Measurements from ENCODE around the gene SYT7. TPM values are rescaled to one million over a fixed set of nuclear protein-coding genes. Genes with fewer than 3 reads are reported as not detected.

SYT7 gene
- polyA plus RNA-seq, 1 experiment = 0.45 TPM

DNA sequence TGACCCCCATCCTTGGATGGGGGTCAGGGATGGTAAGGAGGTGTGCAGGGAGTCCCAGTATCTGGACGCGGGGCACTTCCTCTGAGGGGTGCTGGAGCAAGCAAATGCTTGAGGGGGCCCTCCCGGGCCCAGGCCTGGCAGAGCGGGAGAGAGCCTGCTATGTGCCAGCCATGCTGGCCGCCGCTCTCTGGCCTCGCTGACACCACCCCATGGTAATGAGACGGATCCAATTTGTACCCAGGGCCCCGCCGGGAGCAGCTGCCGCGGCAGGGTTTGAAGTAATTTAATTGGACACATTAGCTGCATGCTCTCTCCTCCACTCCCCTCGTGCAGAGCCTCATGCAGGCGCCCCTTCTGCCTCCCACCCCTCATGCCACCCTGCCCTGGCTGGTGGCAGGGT, 6.3 kb downstream of the SYT7 start:
- peaks cover 62% of the 10 kb centered on the region for H3K27me3 ChIP-seq (ENCODE audit: control insufficient read depth, insufficient read depth, low read length)
- H3K4me3 ChIP-seq (ENCODE audit: low read depth, low read length) = no peak overlapping the region
- TF ChIP-seq, protein P1, sequence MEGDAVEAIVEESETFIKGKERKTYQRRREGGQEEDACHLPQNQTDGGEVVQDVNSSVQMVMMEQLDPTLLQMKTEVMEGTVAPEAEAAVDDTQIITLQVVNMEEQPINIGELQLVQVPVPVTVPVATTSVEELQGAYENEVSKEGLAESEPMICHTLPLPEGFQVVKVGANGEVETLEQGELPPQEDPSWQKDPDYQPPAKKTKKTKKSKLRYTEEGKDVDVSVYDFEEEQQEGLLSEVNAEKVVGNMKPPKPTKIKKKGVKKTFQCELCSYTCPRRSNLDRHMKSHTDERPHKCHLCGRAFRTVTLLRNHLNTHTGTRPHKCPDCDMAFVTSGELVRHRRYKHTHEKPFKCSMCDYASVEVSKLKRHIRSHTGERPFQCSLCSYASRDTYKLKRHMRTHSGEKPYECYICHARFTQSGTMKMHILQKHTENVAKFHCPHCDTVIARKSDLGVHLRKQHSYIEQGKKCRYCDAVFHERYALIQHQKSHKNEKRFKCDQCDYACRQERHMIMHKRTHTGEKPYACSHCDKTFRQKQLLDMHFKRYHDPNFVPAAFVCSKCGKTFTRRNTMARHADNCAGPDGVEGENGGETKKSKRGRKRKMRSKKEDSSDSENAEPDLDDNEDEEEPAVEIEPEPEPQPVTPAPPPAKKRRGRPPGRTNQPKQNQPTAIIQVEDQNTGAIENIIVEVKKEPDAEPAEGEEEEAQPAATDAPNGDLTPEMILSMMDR (IDR thresholded peaks at IDR 0.05; ENCODE audit: low read depth, low read length) = no peak
- ChIA-PET POLR2A (no interaction called here), CTCF (interaction anchor here (1.7 kb wide), 1 partner anchor 58 kb away, joined by 4 read pairs; no protein-coding TSS in a partner anchor)
- DNase-seq (ENCODE audit: low read depth, low spot score) = no peak
- H3K9me3 ChIP-seq (ENCODE audit: control insufficient read depth, insufficient read depth, low read length) = no peaks in the 10 kb centered on the region
- H3K27ac ChIP-seq (ENCODE audit: low read depth, low read length) = no peak overlapping the region

DNA sequence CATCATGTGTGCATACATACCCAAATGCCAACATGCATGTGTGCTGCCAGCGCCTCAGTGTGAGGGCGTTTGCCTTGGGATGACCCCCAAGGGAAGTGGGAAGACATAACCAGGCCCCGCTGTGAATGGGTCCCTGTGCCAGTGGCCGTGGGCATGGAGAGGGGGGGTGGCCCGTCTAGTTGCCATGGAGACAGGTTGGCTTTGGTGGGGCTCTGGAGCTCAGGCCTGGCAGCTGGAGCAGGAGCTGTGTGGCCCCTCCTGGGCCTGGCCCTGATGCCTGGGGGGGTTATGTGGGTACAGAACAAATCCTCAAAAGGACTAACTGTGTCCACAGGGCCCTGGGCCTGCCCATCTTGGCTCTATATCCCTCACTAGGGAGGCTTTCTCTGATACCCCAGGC, 8.0 kb downstream of the SYT7 start:
- Histone ChIP-seq H3K27me3 (ENCODE audit: control insufficient read depth, insufficient read depth, low read length) (peaks cover 55% of the 10 kb centered on the region), H3K9me3 (ENCODE audit: control insufficient read depth, insufficient read depth, low read length) (no peaks in the 10 kb centered on the region), H3K27ac (ENCODE audit: low read depth, low read length) (no peak overlapping the region), H3K4me3 (ENCODE audit: low read depth, low read length) (no peak overlapping the region)
- CTCF ChIA-PET = no interaction called here
- POLR2A ChIA-PET = no interaction called here
- TF ChIP-seq, protein P1 (IDR thresholded peaks at IDR 0.05; ENCODE audit: low read depth, low read length) = no peak
- no peak for DNase-seq (ENCODE audit: low read depth, low spot score)

DNA sequence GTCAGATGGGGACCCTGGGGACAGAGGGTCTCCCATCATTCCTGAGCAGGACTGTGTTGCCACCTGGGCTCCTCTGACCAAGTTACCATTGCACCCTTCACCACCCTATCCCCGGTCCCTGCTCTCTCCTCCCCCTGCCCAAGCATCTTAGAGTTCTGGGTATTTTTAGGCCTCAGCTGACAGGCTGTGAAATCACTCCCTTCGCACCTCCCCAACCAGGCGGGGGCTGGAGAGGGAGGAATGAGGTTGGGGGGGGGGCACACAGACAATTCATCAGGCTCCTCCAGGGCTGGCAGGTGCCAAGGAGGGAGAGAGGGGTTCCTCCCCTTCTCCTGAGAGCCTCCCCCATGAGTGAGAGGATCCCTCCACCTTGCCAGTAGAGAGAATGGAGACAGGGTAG, 9.0 kb downstream of the SYT7 start:
- Histone ChIP-seq H3K27ac (ENCODE audit: low read depth, low read length) (no peak overlapping the region), H3K9me3 (ENCODE audit: control insufficient read depth, insufficient read depth, low read length) (no peaks in the 10 kb centered on the region; the same call in 1 of the 2 replicates), H3K27me3 (ENCODE audit: control insufficient read depth, insufficient read depth, low read length) (peaks cover 51% of the 10 kb centered on the region), H3K4me3 (ENCODE audit: low read depth, low read length) (no peak overlapping the region)
- TF ChIP-seq, protein P1 (IDR thresholded peaks at IDR 0.05; ENCODE audit: low read depth, low read length) = no peak
- ChIA-PET POLR2A (no interaction called here), CTCF (no interaction called here)
- DNase-seq (ENCODE audit: low read depth, low spot score) = no peak

DNA sequence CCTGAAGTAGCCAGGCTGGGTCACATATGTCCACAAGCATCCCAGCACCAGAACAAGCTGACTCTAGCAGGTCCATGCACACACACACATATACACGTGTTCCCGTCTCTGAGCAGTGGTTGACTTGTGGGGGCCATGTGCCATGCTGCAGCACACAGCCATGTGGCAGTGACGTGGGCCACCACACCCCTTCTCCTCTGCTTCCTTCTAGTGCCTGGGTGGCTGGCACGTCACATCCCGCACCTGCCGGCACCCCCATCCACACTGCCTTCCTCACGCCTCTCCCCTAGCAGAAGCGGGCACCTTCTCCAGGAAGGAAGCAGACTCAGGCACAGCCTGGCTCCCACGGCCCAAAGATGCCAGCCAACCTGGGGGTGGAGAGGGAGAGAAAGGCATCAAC, 9.5 kb downstream of the SYT7 start:
- ChIA-PET CTCF (no interaction called here), POLR2A (no interaction called here)
- no peak overlapping the region for H3K4me3 ChIP-seq (ENCODE audit: low read depth, low read length)
- H3K27ac ChIP-seq (ENCODE audit: low read depth, low read length) = no peak overlapping the region
- H3K9me3 ChIP-seq (ENCODE audit: control insufficient read depth, insufficient read depth, low read length) = no peaks in the 10 kb centered on the region; the same call in 1 of the 2 replicates
- TF ChIP-seq, protein P1 (IDR thresholded peaks at IDR 0.05; ENCODE audit: low read depth, low read length) = no peak
- DNase-seq (ENCODE audit: low read depth, low spot score) = no peak
- peaks cover 51% of the 10 kb centered on the region for H3K27me3 ChIP-seq (ENCODE audit: control insufficient read depth, insufficient read depth, low read length)

DNA sequence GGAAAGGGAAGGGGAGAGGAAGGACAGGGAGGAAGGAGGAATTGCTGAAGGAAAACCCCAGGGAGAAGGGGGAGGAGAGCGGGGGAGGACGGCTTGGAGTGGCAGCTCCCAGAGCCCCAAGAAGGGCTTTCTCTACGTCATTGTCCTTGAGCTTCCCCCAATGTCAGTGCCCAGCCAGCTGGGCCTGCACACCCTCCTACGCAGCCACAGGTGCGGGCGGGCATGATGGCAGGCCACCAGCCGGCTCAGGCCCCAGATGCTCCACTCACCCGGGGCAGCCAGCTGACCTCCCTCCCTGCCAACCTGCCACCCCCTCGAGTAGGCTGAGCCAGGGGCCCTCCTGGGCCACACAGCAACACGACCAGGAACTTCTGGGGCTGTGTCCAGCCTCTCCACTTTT, 11.2 kb downstream of the SYT7 start:
- TF ChIP-seq, protein P1 (IDR thresholded peaks at IDR 0.05; ENCODE audit: low read depth, low read length) = no peak
- H3K4me3 ChIP-seq (ENCODE audit: low read depth, low read length) = no peak overlapping the region
- ChIA-PET POLR2A (no interaction called here), CTCF (interaction anchor here (1.3 kb wide), 1 partner anchor 52 kb away, joined by 4 read pairs; no protein-coding TSS in a partner anchor)
- no peaks in the 10 kb centered on the region; the same call in 1 of the 2 replicates for H3K9me3 ChIP-seq (ENCODE audit: control insufficient read depth, insufficient read depth, low read length)
- H3K27ac ChIP-seq (ENCODE audit: low read depth, low read length) = no peak overlapping the region
- H3K27me3 ChIP-seq (ENCODE audit: control insufficient read depth, insufficient read depth, low read length) = peaks cover 52% of the 10 kb centered on the region
- DNase-seq (ENCODE audit: low read depth, low spot score) = no peak

Measured in AG04450 (cell line).